Stimulated activated CD8-positive, alpha-beta memory T cell treated with anti-CD3 and anti-CD28 coated beads, Interleukin-15, amount 100 ng/mL, for 4 hours (primary cell): Measurements from ENCODE around the gene SORCS2.

Experiments used
- DNase-seq, 2 donors: peaks; one replicate each; pipeline ENCODE4 v3.0.0-alpha.2; 2020; ENCODE audit warnings: low read depth in 2 of 2

Gene SORCS2

GRCh38 chr4:7428261-7429068 lies 236.1 kb downstream of the SORCS2 start:
- DNase-seq: no peak

GRCh38 chr4:7429069-7429416 lies 236.7 kb downstream of the SORCS2 start:
- no peak for DNase-seq

GRCh38 chr4:7429601-7430078 lies 237.3 kb downstream of the SORCS2 start:
- no peak for DNase-seq

- DNase-seq: no peak
Observed at GRCh38 chr4:7430368-7430964, 238.1 kb downstream of the SORCS2 start.

- no peak for DNase-seq
Observed at GRCh38 chr4:7430965-7431695, 238.8 kb downstream of the SORCS2 start.

- DNase-seq: no peak
Observed at GRCh38 chr4:7431696-7432530, 239.6 kb downstream of the SORCS2 start.

GRCh38 chr4:7432531-7433375 lies 240.4 kb downstream of the SORCS2 start:
- DNase-seq: no peak

- DNase-seq: no peak
Observed at GRCh38 chr4:7433376-7434140, 241.2 kb downstream of the SORCS2 start.

- no peak for DNase-seq
Observed at GRCh38 chr4:7434141-7434765, 241.9 kb downstream of the SORCS2 start.

GRCh38 chr4:7434766-7435150 lies 242.4 kb downstream of the SORCS2 start, which contains the start of gene PSAPL1:
TSS of gene PSAPL1 (minus strand) at chr4:7434930. CDS start at chr4:7434879, 51 bp downstream.
- DNase-seq: no peak

- DNase-seq: no peak
Observed at GRCh38 chr4:7435471-7436061, 243.2 kb downstream of the SORCS2 start.

- no peak for DNase-seq
Observed at GRCh38 chr4:7436256-7436655, 243.9 kb downstream of the SORCS2 start.

- no peak for DNase-seq
Observed at GRCh38 chr4:7439699-7440098, 247.4 kb downstream of the SORCS2 start.

- DNase-seq: no peak
Observed at GRCh38 chr4:7441201-7441600, 248.9 kb downstream of the SORCS2 start.

- no peak for DNase-seq
Observed at GRCh38 chr4:7442574-7443162, 250.3 kb downstream of the SORCS2 start.

- DNase-seq: no peak
Observed at GRCh38 chr4:7444314-7444713, 252.0 kb downstream of the SORCS2 start.

GRCh38 chr4:7444731-7445130 lies 252.4 kb downstream of the SORCS2 start:
- DNase-seq: no peak

GRCh38 chr4:7447236-7447635 lies 254.9 kb downstream of the SORCS2 start:
- DNase-seq: no peak

GRCh38 chr4:7448036-7448435 lies 255.7 kb downstream of the SORCS2 start:
- no peak for DNase-seq
